Middle frontal gyrus (tissue), 1 donor: ENCODE measurements around the gene MT4.
A peak's percentile ranks its signal among the peaks of the same experiment; 100 is the strongest.

ENCODE experiments used
- DNase-seq: peaks from one replicate; pipeline ENCODE4 v3.0.0-alpha.2; 2015; ENCODE audit warnings: low spot score; ENCODE audit errors: extremely low spot score

MT4 gene

DNA sequence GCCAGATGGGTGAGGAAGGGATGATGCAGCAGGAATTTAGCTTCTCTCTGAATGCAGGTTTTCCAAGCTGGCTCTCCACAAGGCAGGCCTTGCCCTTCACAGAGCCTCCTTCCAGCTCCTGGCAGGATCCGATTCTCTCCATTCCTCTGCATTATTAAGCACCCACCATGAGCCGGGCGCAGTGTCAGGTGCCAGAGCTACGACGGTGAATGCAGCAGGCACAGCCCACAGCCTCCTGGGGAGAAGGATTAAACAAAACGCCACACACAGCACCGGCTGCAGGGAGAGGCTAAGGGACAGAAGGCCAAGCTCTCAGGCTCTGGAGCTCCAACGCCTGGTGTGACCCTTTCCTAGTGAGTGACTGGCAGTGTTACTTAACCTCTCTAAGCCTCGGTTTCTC lies 36.5 kb downstream of the MT4 start:
- no peak for DNase-seq

GRCh38 chr16:56603589-56603988 lies 38.7 kb downstream of the MT4 start:
- DNase-seq, result no peak

DNA sequence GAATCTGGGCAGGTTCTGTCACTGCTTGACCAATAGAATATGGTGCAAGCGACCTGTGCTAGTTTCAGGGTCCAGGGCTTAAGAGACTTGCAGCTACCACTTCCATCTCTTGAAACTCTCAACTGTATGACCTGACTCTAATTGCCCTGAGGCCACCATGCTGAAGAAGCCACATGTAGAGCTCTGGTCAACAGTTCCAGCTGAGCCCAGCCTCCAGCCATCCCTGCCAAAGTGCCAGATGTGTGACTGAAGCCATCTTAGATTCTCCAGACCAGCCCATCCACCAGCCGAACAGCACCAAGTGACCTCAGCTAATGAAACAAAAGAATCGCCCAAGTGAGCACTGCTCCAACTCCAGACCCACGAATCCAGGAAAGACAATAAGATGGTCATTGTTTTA lies 40.1 kb downstream of the MT4 start:
- DNase-seq, result no peak

DNA sequence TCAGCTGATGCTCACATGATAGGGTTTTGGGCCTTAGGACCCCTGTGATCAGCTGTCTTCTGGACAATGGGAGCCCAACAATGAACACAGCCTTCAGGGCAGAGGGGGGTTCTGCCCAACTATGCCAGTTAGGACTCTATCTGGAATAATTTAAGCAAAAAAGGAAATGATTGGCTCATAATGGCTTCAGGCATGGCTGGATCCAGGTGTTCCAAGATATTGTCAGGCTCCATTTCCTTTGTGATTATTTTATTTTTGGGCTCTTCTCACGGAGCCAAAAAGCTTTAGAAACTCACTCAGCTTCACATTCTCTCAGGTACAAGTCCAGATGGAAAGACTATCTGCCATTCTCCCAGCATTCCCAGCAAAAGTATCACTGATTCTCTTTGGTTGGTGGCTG lies 40.6 kb downstream of the MT4 start:
- no peak for DNase-seq

DNA sequence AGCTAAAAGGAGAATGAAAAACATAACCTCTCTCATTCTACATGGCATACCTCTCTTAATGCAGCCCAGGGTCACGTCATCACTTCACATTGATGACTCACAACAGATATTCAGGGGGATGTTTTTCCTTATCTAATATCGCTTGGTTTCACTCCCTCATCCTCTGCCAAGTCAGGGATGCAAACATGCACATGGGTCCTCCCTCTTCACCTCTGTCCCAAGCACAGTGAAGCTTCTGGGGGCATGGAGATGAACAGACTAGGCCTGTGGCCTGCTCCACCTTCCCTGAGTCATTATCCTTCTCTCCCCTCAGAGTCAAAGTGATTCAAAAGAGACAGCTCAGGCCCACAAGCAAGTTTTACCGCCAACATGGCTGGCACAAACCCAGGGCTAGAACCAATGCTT lies 41.2 kb downstream of the MT4 start:
- no peak for DNase-seq

DNA sequence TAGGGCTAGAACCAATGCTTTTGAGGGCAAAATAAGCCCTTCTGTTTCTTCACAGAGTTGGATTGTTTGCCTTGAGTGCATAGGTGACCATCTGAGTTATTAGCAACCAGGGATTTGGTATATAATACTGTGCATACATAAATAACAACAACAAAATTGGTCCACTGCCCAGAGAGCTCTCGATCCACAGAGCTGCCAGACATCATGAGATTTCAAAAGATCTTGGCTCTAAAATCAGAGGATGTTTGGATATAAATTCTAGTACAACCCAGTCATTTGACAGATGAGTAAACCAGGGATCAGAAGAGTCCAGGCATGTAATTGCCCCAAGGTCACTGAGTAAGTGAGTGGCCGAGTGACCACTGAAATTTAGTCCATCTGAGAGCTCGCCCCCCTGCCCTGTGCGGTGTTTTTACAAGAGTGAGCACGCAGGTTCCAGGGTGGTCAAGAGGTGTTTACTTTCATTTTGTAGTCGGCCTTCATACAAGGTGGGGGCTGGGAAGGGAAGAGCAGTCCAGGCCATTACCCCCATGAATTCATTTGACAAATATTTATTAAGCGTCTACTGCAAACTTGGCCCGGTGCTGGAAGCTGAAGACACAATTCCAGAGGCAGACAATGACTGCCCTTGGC lies 41.7 kb downstream of the MT4 start:
- DNase-seq, result no peak

DNA sequence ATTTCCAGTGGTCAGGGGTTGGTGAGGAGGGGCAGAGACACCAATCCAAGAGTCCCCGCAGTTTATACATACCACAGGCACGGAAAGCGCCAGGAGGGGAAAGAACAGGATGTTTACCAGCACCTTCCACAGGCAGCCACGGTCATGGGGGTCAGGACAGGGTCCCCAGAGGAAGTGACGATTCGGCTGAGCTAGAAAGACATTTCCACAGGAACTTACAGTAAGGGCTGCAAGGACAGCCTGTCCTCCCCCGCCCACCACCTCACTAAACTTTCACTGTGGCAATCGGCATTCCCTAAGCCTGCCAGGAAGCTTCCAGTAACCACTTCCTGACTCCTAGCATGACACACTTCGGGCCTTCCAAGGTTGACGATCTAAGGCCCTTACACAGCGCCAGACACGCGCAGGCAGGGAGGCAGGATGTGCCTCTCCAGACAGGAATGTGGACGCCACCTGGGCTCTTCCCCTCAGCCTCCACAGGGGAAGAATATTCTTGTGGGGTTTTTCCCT lies 42.3 kb downstream of the MT4 start:
- no peak for DNase-seq

DNA sequence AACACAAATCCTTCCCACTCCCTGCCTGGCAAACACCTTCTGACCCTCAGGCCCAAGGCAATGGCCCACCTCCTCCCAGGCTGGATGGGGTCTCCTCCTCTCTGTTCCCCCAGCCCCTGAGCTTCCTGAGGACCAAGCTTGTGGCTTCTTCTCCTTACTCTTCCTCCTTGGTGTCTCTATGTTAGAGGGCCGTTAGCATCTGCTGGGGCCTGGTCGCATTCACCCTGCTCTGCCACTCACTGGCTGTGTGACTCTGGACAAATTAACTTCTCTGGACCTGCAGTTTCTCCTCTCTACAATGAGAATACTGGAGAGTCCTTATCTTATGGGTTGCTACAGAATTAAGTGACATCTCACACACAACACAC lies 42.8 kb downstream of the MT4 start:
- no peak for DNase-seq

GRCh38 chr16:56608043-56608875 lies 43.4 kb downstream of the MT4 start, which contains the start of gene MT2A:
TSS of gene MT2A (plus strand) at chr16:56608584. CDS start at chr16:56608656, 72 bp downstream.
- DNase-seq, result peak; percentile 90

GRCh38 chr16:56608876-56609462 lies 44.1 kb downstream of the MT4 start:
- no peak for DNase-seq

DNA sequence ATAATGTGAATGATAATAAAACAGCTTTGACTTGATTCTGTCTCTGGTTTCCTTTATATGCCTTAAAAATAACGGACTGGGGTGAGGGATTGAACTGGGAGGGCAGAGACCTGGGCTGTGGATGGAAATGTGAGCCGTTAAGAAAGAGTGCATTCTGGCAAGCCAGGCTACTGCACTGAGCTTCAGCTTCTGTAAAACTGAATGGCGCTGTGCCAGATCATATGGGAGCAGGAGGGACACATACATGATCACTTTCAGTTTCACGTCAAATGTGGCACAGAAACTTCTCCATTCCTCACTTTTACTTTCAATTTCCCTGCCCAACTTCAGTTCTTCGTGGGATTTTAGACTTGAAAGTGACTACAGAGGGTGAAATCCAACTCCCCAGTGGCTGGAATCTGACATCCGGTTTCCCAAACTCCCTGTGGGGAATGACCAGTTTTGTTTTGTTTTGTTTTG lies 44.6 kb downstream of the MT4 start:
- no peak for DNase-seq

DNA sequence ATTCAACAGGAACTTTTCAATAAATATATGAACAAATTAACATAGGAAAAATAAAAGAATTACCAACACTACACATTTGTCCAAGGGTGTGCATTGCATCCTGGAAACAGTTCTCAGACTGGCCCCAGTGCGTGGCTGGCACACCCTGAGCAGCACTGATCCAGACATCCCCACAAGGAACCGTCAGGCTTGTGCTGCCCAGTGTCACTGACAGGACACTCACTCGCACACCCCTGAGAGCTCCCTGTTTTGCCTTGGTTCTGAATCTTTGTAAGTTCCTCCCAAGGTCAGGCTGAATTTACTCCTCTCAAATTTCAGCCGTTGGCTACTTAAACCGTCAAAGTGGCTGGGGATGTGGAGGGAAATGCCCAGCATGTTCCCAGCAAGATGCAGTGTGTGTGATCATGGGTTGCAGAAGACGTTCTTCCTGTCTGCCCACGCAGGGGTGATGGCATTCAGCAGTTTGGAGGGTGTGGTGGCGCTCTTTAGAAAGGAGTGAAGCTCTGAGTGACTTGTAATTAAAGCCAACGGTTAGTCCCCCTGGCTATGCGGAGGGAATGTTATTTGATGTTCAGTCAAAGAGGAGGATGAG lies 45.2 kb downstream of the MT4 start:
- no peak for DNase-seq

- no peak for DNase-seq
Measured at GRCh38 chr16:56610609-56611111, 45.8 kb downstream of the MT4 start.

DNA sequence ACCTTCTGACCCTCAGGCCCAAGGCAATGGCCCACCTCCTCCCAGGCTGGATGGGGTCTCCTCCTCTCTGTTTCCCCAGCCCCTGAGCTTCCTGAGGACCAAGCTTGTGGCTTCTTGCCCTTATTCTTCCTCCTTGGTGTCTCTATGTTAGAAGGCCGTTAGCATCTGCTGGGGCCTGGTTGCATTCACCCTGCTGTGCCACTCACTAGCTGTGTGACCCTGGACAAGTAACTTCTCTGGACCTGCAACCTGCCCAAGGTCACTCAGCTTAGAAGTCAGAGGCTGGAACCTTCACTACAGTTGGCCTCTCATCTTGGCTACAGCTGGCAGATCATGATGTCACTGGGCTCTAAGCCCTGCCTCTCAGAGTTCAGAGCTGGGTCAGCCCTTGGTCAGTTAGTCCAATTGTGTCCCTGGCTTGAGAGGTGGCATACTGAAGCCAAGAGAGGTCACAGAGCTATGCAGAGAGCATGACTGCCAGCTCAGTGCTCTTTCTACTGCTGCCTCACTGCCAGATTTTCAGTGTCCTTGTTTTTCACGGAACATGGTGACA lies 46.5 kb downstream of the MT4 start:
- DNase-seq, result no peak

- DNase-seq, result no peak
Measured at GRCh38 chr16:56613706-56614105, 48.8 kb downstream of the MT4 start.

GRCh38 chr16:56614549-56614991 lies 49.7 kb downstream of the MT4 start:
- no peak for DNase-seq

GRCh38 chr16:56615353-56615752 lies 50.5 kb downstream of the MT4 start:
- no peak for DNase-seq

- DNase-seq, result no peak
Measured at GRCh38 chr16:56616608-56617211, 51.8 kb downstream of the MT4 start.

GRCh38 chr16:56617212-56618085 lies 52.6 kb downstream of the MT4 start:
- DNase-seq, result no peak

GRCh38 chr16:56618138-56618537 lies 53.3 kb downstream of the MT4 start:
- DNase-seq, result no peak
